GM19240 (cell line): ENCODE results near the gene OPRM1.
"Not testable (repeated sequence)": the region's sequence is repeated elsewhere in the genome, so short reads cannot be mapped to it uniquely, and the experiment has no call there.

Experiments
- DNase-seq: peaks from one replicate; pipeline ENCODE4 v3.0.0; 2011; ENCODE audit warnings: low spot score; ENCODE audit not compliant: insufficient read length

Gene OPRM1

GRCh38 chr6:154039231-154039842 lies at the start of gene OPRM1:
OPRM1 (plus strand) TSS chr6:154039240; CDS start chr6:154039545, 305 bp downstream.
- DNase-seq = no peak

- no peak for DNase-seq
Observed at GRCh38 chr6:153989989-153990388, 49.1 kb upstream of the OPRM1 start.

GRCh38 chr6:153994004-153994403 lies 45.0 kb upstream of the OPRM1 start:
- DNase-seq = no peak

- DNase-seq = no peak
Observed at GRCh38 chr6:153994811-153995210, 44.2 kb upstream of the OPRM1 start.

GRCh38 chr6:153997221-153997620 lies 41.8 kb upstream of the OPRM1 start:
- no peak for DNase-seq

- DNase-seq = no peak
Observed at GRCh38 chr6:154001494-154002285, 37.4 kb upstream of the OPRM1 start.

GRCh38 chr6:154002894-154003293 lies 36.1 kb upstream of the OPRM1 start:
- DNase-seq = no peak

- no peak for DNase-seq
Observed at GRCh38 chr6:154010371-154010770, 28.7 kb upstream of the OPRM1 start.

GRCh38 chr6:154012852-154013251 lies 26.2 kb upstream of the OPRM1 start:
- no peak for DNase-seq

GRCh38 chr6:154017786-154018185 lies 21.3 kb upstream of the OPRM1 start:
- no peak for DNase-seq

- no peak for DNase-seq
Observed at GRCh38 chr6:154030646-154031045, 8.4 kb upstream of the OPRM1 start.

GRCh38 chr6:154041001-154041400 lies 2.0 kb downstream of the OPRM1 start:
- DNase-seq = no peak

GRCh38 chr6:154053141-154053540 lies 14.1 kb downstream of the OPRM1 start:
- DNase-seq = no peak

- no peak for DNase-seq
Observed at GRCh38 chr6:154056536-154056935, 17.5 kb downstream of the OPRM1 start.

- DNase-seq = no peak
Observed at GRCh38 chr6:154057098-154057497, 18.1 kb downstream of the OPRM1 start.

GRCh38 chr6:154058963-154059680 lies 20.1 kb downstream of the OPRM1 start:
- no peak for DNase-seq

- DNase-seq = no peak
Observed at GRCh38 chr6:154060076-154060475, 21.0 kb downstream of the OPRM1 start.

GRCh38 chr6:154070041-154070440 lies 31.0 kb downstream of the OPRM1 start:
- DNase-seq = no peak

GRCh38 chr6:154070657-154071056 lies 31.6 kb downstream of the OPRM1 start:
- DNase-seq = no peak

GRCh38 chr6:154071236-154071635 lies 32.2 kb downstream of the OPRM1 start:
- no peak for DNase-seq

GRCh38 chr6:154071711-154072110 lies 32.7 kb downstream of the OPRM1 start:
- no peak for DNase-seq

GRCh38 chr6:154078596-154078995 lies 39.6 kb downstream of the OPRM1 start:
- not testable (repeated sequence) for DNase-seq
